HepG2 (cell line): ENCODE data around the gene USP7. TPM values are rescaled to one million over a fixed set of nuclear protein-coding genes. Genes with fewer than 3 reads are reported as not detected.

Source experiments
- ATAC-seq: fragments of 200-7000 bp; cut with Tn5 transposase; 3 replicates; pipeline ENCODE4 v1.9.1; 2020; ENCODE audit warnings: mild to moderate bottlenecking, moderate library complexity
- BruUV-seq: library from RNA; stranded (reverse); fragments of 400-500 nt; replicated peaks from 2 replicates; lab custom pipeline; 2021; lab: Mats Ljungman, UMichigan
- CTCF ChIA-PET: fragments of 300-600 bp; formaldehyde crosslinking; extraction: SDS; loops from one replicate; lab custom pipeline; 2021; ENCODE audit warnings: low total read pairs, inconsistent platforms, low intra/inter-chr PET ratio; lab: Yijun Ruan, JAX
- POLR2A ChIA-PET: fragments of 350-600 bp; sonication (Branson Sonifier 250); formaldehyde crosslinking; loops from one replicate; lab custom pipeline; 2020; ENCODE audit warnings: antibody characterized with exemption, inconsistent platforms; lab: Yijun Ruan, JAX
- DNase-seq: peaks from one replicate; pipeline ENCODE4 v3.0.0-alpha.2; 2015; ENCODE audit warnings: low spot score
- FAIRE-seq: peaks from 3 replicates; lab custom pipeline; 2011; peaks lifted over from hg19 to GRCh38; lab: Jason Lieb, UNC
- H2AFZ ChIP-seq: one replicate; pipeline ENCODE4 v1.6.1; 2011; ENCODE audit warnings: low read length, inconsistent platforms
- H3K27ac ChIP-seq: fragments of 300-600 bp; 3 replicates; pipeline ENCODE4 v1.8.0; 2011; ENCODE audit warnings: mixed run types, mild to moderate bottlenecking, mixed read lengths, low read length, inconsistent platforms; ENCODE audit not compliant: insufficient read depth; ENCODE audit errors: extremely low read length
- H3K27me3 ChIP-seq, 2 experiments: fragments of 200-600 bp in 1 of 2; 2 replicates in 1 of 2; 3 replicates in 1 of 2; pipeline versions ENCODE4 v1.6.0 to v1.8.0; 2011; ENCODE audit warnings: low read length in 2 of 2, mild to moderate bottlenecking in 2 of 2, moderate library complexity in 2 of 2, inconsistent platforms in 1 of 2; ENCODE audit not compliant: insufficient read depth in 2 of 2, control insufficient read depth in 1 of 2
- H3K36me3 ChIP-seq, 2 experiments: fragments of 200-600 bp in 1 of 2; replicated peaks in 1 of 2; 2 replicates in 1 of 2; 3 replicates in 1 of 2; pipeline versions ENCODE4 v1.5.1 to v1.8.0; 2011; ENCODE audit warnings: low read length in 2 of 2, inconsistent platforms in 1 of 2; ENCODE audit not compliant: insufficient read depth in 2 of 2, control insufficient read depth in 1 of 2
- H3K4me1 ChIP-seq: 2 replicates; pipeline ENCODE4 v1.5.1; 2012; ENCODE audit warnings: low read length, inconsistent platforms; ENCODE audit not compliant: insufficient read depth
- H3K4me2 ChIP-seq: 2 replicates; pipeline ENCODE4 v1.6.0; 2011; ENCODE audit warnings: low read depth, low read length, inconsistent platforms
- H3K4me3 ChIP-seq, 3 experiments: fragments of 200-600 bp in 1 of 3; sonication (generic), shearing (Covaris generic) in 1 of 3; replicated peaks in 1 of 3; 2 replicates each; pipeline ENCODE4 v1.5.1; 2011 to 2016; ENCODE audit warnings: low read length in 3 of 3, inconsistent platforms in 2 of 3, low read depth in 2 of 3, mild to moderate bottlenecking in 2 of 3, control low read depth in 1 of 3, mixed read lengths in 1 of 3; ENCODE audit not compliant: insufficient read depth in 1 of 3
- H3K79me2 ChIP-seq: one replicate; pipeline ENCODE4 v1.6.1; 2011; ENCODE audit warnings: low read length, inconsistent platforms; ENCODE audit not compliant: insufficient read depth
- H3K9ac ChIP-seq: 2 replicates; pipeline ENCODE4 v1.6.0; 2011; ENCODE audit warnings: mild to moderate bottlenecking, low read depth, low read length, inconsistent platforms; ENCODE audit not compliant: insufficient read depth
- H3K9me3 ChIP-seq: 2 replicates; pipeline ENCODE4 v1.5.1; 2012; ENCODE audit warnings: mild to moderate bottlenecking, low read length
- H4K20me1 ChIP-seq: 2 replicates; pipeline ENCODE4 v1.6.0; 2011; ENCODE audit warnings: inconsistent platforms, mild to moderate bottlenecking, low read length, moderate library complexity; ENCODE audit not compliant: insufficient read depth
- AHR ChIP-seq: IDR thresholded peaks from 2 replicates; pipeline ENCODE4 v1.6.1; 2018; ENCODE audit warnings: missing genetic modification reagents, missing compliant biosample characterization
- ATF7-NPFF ChIP-seq: sonication (generic); formaldehyde crosslinking; IDR thresholded peaks from 2 replicates; pipeline ENCODE4 v1.8.1; 2023; ENCODE audit warnings: mild to moderate bottlenecking, low read depth, missing genetic modification reagents, moderate library complexity
- BRD4 ChIP-seq: sonication (generic); formaldehyde crosslinking; IDR thresholded peaks from 2 replicates; pipeline ENCODE4 v1.4.0; 2020; ENCODE audit warnings: missing genetic modification reagents
- CHD4 ChIP-seq: fragments of 200-600 bp; sonication (generic); IDR thresholded peaks from 2 replicates; pipeline ENCODE4 v1.7.0; 2017; ENCODE audit warnings: mild to moderate bottlenecking, low read length, borderline replicate concordance
- CREM ChIP-seq, 2 experiments: sonication (generic) in 1 of 2; formaldehyde crosslinking in 1 of 2; IDR thresholded peaks; 2 replicates each; pipeline versions ENCODE4 v1.4.0 to v1.6.1; 2016 to 2020; ENCODE audit warnings: antibody characterized with exemption in 1 of 2, mild to moderate bottlenecking in 1 of 2, missing genetic modification reagents in 1 of 2
- HNF4G ChIP-seq, 2 experiments: sonication (generic) in 1 of 2; formaldehyde crosslinking in 1 of 2; IDR thresholded peaks; 2 replicates each; pipeline versions ENCODE4 v1.4.0 to v1.6.1; 2011 to 2020; ENCODE audit warnings: borderline replicate concordance in 2 of 2, low read depth in 2 of 2, mild to moderate bottlenecking in 2 of 2, low read length in 1 of 2, missing genetic modification reagents in 1 of 2, moderate library complexity in 1 of 2
- NR2C2 ChIP-seq: sonication (generic); formaldehyde crosslinking; IDR thresholded peaks from 2 replicates; pipeline ENCODE4 v1.4.0; 2020; ENCODE audit warnings: missing genetic modification reagents, mild to moderate bottlenecking, moderate library complexity, borderline replicate concordance
- PHF21A ChIP-seq: sonication (generic); formaldehyde crosslinking; IDR thresholded peaks from 2 replicates; pipeline ENCODE4 v1.5.0; 2020; ENCODE audit warnings: mild to moderate bottlenecking, missing genetic modification reagents
- TARDBP ChIP-seq: sonication (generic); formaldehyde crosslinking; IDR thresholded peaks from 2 replicates; pipeline ENCODE4 v1.8.0; 2022; ENCODE audit warnings: mild to moderate bottlenecking, missing genetic modification reagents
- ZFP36L1 ChIP-seq: sonication (generic); formaldehyde crosslinking; IDR thresholded peaks from 2 replicates; pipeline ENCODE4 v1.8.0; 2022; ENCODE audit warnings: mild to moderate bottlenecking, missing genetic modification reagents, moderate library complexity
- ZFP36L2 ChIP-seq: sonication (generic); formaldehyde crosslinking; IDR thresholded peaks from 2 replicates; pipeline ENCODE4 v1.4.0; 2020; ENCODE audit warnings: missing genetic modification reagents
- ZFY ChIP-seq: sonication (generic); formaldehyde crosslinking; IDR thresholded peaks from 2 replicates; pipeline ENCODE4 v1.4.0; 2020; ENCODE audit warnings: missing genetic modification reagents
- ZNF121 ChIP-seq: sonication (generic); formaldehyde crosslinking; IDR thresholded peaks from 2 replicates; pipeline ENCODE4 v1.5.0; 2020; ENCODE audit warnings: mild to moderate bottlenecking, missing genetic modification reagents
- ZNF138 ChIP-seq: sonication (generic); formaldehyde crosslinking; IDR thresholded peaks from 2 replicates; pipeline ENCODE4 v1.5.0; 2020; ENCODE audit warnings: mild to moderate bottlenecking, low read depth, missing genetic modification reagents
- ZNF205 ChIP-seq: IDR thresholded peaks from 2 replicates; pipeline ENCODE4 v1.6.1; 2018; ENCODE audit warnings: missing biosample characterization, missing genetic modification reagents
- ZNF317 ChIP-seq: sonication (generic); formaldehyde crosslinking; IDR thresholded peaks from 2 replicates; pipeline ENCODE4 v1.5.0; 2020; ENCODE audit warnings: mild to moderate bottlenecking, missing genetic modification reagents
- ZNF772 ChIP-seq: sonication (generic); formaldehyde crosslinking; IDR thresholded peaks from 2 replicates; pipeline ENCODE4 v1.5.0; 2020; ENCODE audit warnings: mild to moderate bottlenecking, missing genetic modification reagents
- WGBS: methylation state at CpG from one replicate; pipeline ENCODE4 v1.1.6; 2017; ENCODE audit warnings: low lambda C conversion rate; 5-methylcytosine and 5-hydroxymethylcytosine counted together
- in situ Hi-C: cut with HindIII; loops from 2 replicates; pipeline ENCODE4 v1.10.0; 2017; ENCODE audit warnings: low pct_unique_long_range_greater_than_20kb; ENCODE audit not compliant: extremely low pct_ligation_motif_present
- intact Hi-C: fragments of 100-400 bp; cut with micrococcal nuclease; formaldehyde crosslinking; loops from one replicate; pipeline ENCODE4 v1.10.0; 2022; ENCODE audit not compliant: unreplicated experiment
- polyA plus RNA-seq, 8 experiments: library from polyadenylated mRNA; depleted of rRNA in 3 of 8; stranded (reverse) in 7 of 8; unstranded in 1 of 8; fragments of >200 nt; fragmentation: Illumina TruSeq in 4 of 8; extraction: Trizol in 4 of 8; gene quantifications; 2 replicates each; pipeline versions ENCODE4 v1.2.1 to v1.2.3, GENCODE V29; 2011 to 2016; ENCODE audit warnings: low read depth in 4 of 8, missing spikeins in 1 of 8, mixed read lengths in 1 of 8; ENCODE audit not compliant: insufficient read depth in 1 of 8
- total RNA-seq, 5 experiments: library from RNA; depleted of rRNA; stranded (reverse); fragments of >200 nt; fragmentation: Illumina TruSeq; extraction: Trizol; gene quantifications; 2 replicates each; pipeline ENCODE4 v1.2.3, GENCODE V29; 2016; ENCODE audit warnings: low read depth in 1 of 5
- TF ChIP-seq, protein P1 (sequence below): sonication (generic); formaldehyde crosslinking; IDR thresholded peaks from 2 replicates; pipeline ENCODE4 v1.4.0; 2020; ENCODE audit warnings: low read depth, missing genetic modification reagents
- TF ChIP-seq, protein P2 (sequence below): sonication (generic); formaldehyde crosslinking; IDR thresholded peaks from 2 replicates; pipeline ENCODE4 v1.5.0; 2020; ENCODE audit warnings: missing genetic modification reagents

The USP7 gene
- total and polyA plus RNA-seq, 2 of the 13 experiments (the other 11 are each of a cell fraction or from before 2014, with no cell fraction given) = 52.5 to 173 TPM

DNA sequence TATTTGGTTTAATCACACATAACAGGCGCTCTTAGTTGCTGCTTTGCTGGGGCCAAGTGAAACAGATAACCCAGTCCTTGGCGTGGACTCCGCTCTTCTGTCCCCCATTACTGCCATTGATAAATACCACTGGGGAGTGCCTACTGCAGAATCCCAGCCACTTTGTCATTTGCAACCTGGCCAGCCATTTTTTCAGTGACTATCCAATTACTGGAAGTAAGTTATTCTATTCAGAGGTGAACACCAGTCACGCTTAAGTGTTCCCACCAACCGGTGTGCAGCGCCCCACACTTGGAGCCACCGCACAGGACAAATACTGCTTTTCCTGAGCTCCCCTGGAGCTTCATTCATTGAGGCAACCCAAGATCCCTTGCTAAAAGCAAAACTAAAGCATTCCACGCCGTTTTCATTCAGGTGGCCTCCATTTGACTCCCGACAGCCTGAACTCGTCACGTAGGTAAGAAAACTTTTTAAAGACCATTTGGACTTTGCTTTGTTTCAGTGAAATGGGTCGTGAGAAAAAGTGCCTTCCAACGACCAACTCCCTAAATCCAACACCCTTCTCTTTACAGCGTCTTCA is 1.8 kb downstream of the USP7 start:
- no peak overlapping the region for H2AFZ ChIP-seq
- H3K4me1 ChIP-seq = peaks cover 63% of the 10 kb centered on the region
- H3K4me2 ChIP-seq = peak overlapping the region; percentile 90
- peaks cover 62% of the 10 kb centered on the region for H3K79me2 ChIP-seq
- peak overlapping the region; percentile 74 for H3K27ac ChIP-seq
- peak; percentile 61 for DNase-seq
- H3K9ac ChIP-seq = peak overlapping the region; percentile 95
- H3K4me3 ChIP-seq = peak overlapping the region; percentile 72 to 90 (median 82)
- H3K27me3 ChIP-seq = no peaks in the 10 kb centered on the region; a peak in 2 of 5 replicates
- intact Hi-C loops (loop anchor here (1.0 kb wide), 1 partner anchor 25 kb away; no protein-coding TSS in a partner anchor), in situ Hi-C loops (no loop called here)
- ChIA-PET POLR2A (interaction anchor here (0.7 to 3.5 kb wide), 4 partner anchors 27 to 98 kb away, joined by 3 to 24 read pairs (median 10); no protein-coding TSS in a partner anchor), CTCF (interaction anchor here (1.0 kb wide), 1 partner anchor 47 kb away, joined by 3 read pairs; no protein-coding TSS in a partner anchor)
- WGBS = 2% methylated on average over 15 of the region's 15 CpGs
- peaks cover 58% of the 10 kb centered on the region for H4K20me1 ChIP-seq
- no peaks in the 10 kb centered on the region for H3K9me3 ChIP-seq
- peak; percentile 1; the same call in 1 of the 3 replicates for ATAC-seq
- no peak for FAIRE-seq
- H3K36me3 ChIP-seq = no peaks in the 10 kb centered on the region
- TSS peak; percentile 48 for BruUV-seq
- TF ChIP-seq, protein P1, sequence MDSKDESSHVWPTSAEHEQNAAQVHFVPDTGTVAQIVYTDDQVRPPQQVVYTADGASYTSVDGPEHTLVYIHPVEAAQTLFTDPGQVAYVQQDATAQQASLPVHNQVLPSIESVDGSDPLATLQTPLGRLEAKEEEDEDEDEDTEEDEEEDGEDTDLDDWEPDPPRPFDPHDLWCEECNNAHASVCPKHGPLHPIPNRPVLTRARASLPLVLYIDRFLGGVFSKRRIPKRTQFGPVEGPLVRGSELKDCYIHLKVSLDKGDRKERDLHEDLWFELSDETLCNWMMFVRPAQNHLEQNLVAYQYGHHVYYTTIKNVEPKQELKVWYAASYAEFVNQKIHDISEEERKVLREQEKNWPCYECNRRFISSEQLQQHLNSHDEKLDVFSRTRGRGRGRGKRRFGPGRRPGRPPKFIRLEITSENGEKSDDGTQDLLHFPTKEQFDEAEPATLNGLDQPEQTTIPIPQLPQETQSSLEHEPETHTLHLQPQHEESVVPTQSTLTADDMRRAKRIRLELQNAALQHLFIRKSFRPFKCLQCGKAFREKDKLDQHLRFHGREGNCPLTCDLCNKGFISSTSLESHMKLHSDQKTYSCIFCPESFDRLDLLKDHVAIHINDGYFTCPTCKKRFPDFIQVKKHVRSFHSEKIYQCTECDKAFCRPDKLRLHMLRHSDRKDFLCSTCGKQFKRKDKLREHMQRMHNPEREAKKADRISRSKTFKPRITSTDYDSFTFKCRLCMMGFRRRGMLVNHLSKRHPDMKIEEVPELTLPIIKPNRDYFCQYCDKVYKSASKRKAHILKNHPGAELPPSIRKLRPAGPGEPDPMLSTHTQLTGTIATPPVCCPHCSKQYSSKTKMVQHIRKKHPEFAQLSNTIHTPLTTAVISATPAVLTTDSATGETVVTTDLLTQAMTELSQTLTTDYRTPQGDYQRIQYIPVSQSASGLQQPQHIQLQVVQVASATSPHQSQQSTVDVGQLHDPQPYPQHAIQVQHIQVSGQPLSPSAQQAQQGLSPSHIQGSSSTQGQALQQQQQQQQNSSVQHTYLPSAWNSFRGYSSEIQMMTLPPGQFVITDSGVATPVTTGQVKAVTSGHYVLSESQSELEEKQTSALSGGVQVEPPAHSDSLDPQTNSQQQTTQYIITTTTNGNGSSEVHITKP (CRISPR knock-in tag) = no peak
- TF ChIP-seq PHF21A (CRISPR knock-in tag) (peak; percentile 38; the same call in 1 of the 2 replicates), BRD4 (CRISPR knock-in tag) (no peak), TARDBP (CRISPR knock-in tag) (no peak), ZFY (CRISPR knock-in tag) (no peak), ZNF205 (CRISPR knock-in tag) (0 out of 2 replicates have a peak, but pooled peaks have one; percentile 3), ATF7-NPFF (CRISPR knock-in tag) (0 out of 2 replicates have a peak, but pooled peaks have one; percentile 3), HNF4G (IDR thresholded peaks at IDR 0.05; ENCODE audit: borderline replicate concordance, low read depth, low read length) (peak; percentile 10; the same call in 1 of the 2 replicates), HNF4G (CRISPR knock-in tag; IDR thresholded peaks at IDR 0.05; ENCODE audit: borderline replicate concordance, low read depth) (no peak), CREM (IDR thresholded peaks at IDR 0.05) (no peak), CREM (CRISPR knock-in tag; IDR thresholded peaks at IDR 0.05) (no peak), ZNF121 (no peak), ZFP36L1 (CRISPR knock-in tag) (no peak), ZNF138 (CRISPR knock-in tag) (no peak), CHD4 (no peak), ZNF317 (CRISPR knock-in tag) (no peak), AHR (0 out of 2 replicates have a peak, but pooled peaks have one; percentile 8), NR2C2 (CRISPR knock-in tag) (no peak), ZFP36L2 (CRISPR knock-in tag) (no peak), ZNF772 (peak; percentile 63; the same call in 1 of the 2 replicates)
- TF ChIP-seq, protein P2, sequence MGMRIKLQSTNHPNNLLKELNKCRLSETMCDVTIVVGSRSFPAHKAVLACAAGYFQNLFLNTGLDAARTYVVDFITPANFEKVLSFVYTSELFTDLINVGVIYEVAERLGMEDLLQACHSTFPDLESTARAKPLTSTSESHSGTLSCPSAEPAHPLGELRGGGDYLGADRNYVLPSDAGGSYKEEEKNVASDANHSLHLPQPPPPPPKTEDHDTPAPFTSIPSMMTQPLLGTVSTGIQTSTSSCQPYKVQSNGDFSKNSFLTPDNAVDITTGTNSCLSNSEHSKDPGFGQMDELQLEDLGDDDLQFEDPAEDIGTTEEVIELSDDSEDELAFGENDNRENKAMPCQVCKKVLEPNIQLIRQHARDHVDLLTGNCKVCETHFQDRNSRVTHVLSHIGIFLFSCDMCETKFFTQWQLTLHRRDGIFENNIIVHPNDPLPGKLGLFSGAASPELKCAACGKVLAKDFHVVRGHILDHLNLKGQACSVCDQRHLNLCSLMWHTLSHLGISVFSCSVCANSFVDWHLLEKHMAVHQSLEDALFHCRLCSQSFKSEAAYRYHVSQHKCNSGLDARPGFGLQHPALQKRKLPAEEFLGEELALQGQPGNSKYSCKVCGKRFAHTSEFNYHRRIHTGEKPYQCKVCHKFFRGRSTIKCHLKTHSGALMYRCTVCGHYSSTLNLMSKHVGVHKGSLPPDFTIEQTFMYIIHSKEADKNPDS = no peak
